Measurements from ENCODE around the gene CDH4.

The CDH4 gene

GRCh38 chr20:61499859-61500554, 247.9 kb downstream of the CDH4 start:
- no peak for DNase-seq

DNA sequence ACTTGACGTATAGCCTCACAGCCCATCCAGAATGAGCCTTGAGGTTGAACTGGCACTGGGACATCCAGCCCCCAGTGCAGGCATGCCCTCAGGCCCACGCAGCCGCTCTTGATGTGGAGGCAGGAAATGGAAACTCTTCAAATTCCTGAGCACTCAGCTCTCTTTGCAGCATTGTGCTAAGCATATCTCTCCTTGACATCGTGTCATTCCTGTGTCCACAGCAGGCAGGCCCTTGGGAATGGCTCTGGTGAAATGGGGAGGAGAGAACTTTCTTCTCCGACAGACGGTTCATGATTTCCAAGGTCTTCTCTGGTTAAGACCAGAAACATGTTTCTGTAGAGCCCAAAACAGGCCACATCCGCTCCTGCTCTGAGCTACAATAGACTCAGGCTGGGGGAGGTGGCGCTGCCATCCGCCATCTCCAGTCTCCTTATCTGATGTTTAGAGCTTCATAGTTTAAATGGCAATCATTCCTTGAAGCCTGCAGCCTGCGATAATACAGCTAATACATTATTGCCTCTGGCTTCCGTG, 248.8 kb downstream of the CDH4 start:
- DNase-seq, result peak; percentile 13

- no peak for DNase-seq
These were observed 250.4 kb downstream of the CDH4 start for GRCh38 chr20:61502433-61502832.

GRCh38 chr20:61503106-61503505, 251.0 kb downstream of the CDH4 start:
- no peak for DNase-seq

GRCh38 chr20:61505508-61505907, 253.4 kb downstream of the CDH4 start:
- DNase-seq, result no peak

DNA sequence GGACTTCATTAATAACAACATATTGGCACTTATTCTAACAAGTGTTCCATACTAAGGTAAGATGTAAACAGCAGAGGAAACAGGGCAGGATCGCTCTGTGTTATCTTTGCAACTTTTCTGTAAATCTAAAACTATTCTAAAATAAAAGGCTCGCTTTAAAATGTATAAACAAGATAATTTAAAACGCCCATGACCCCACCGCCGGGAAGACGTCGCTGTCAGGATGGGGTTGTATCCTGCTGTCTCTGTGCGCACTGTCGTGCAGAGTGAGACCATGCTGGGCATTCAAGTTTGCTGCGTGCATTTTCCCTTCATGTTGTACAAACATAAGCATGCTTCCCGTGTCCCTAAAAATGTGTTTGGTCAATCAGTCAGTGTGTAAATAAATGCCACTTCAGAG, 255.7 kb downstream of the CDH4 start:
- DNase-seq, result no peak

GRCh38 chr20:61508301-61509096, 256.4 kb downstream of the CDH4 start:
- DNase-seq, result no peak

GRCh38 chr20:61510778-61511330, 258.8 kb downstream of the CDH4 start:
- DNase-seq, result no peak

DNA sequence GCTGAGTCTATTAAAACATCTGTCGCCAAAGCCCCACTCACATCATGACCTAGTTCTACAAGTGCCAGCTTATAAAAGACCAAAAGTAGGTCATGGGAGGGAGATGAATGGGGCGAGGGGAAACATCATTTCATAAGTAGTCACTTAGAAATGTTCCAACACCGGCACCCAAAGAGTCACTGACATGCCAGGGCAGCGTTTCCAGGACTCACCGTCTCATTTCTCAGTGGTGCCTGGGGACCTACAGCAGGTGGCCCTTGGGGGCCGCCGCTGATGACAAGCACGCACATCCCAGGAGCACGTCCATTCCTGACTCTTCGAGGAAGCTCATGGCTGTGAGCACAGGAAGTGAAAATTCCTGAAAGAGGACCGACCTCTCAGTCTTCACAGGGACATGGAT, 260.4 kb downstream of the CDH4 start:
- DNase-seq, result no peak

DNA sequence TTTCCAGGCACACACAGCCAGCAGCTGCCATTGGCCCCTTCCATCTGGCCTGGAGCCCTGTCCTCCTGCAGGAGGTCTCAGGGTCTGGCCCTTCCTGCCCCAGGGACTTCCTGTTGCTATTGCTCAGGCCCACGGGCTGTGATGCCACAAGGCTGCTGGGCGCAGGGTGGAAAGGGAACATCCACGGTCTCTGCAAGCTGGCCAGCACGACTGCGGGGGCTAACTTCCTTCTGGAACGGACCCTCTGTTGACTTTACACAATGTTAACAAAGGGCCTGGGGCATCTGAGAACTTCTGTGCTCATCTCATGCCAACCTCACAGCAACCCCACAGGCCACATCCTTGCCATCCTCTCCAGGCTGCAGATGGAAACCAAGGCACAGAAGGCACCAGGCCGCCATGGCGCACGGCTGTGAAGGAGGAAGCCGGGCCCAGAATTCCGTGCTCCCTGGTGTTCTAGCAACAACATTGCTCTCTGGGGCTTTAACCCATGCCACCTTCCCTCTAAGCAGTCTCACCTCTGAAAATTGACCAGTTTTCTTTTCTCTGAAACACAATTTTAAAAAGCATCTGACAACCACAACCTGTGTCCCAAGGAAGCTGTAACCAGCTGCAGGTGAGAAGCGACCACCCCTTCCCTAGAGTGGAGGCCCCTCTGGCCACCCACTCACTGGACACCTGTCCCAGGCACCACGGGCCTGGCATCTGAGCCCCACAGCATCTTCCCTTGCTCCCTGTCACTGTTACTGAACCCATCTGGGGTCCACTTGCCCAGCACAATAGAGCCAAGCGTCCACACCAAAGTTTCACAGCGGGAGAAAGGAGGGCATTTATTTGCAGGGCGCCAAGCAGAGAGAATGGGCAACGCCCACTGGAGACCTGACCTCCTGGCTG, 261.3 kb downstream of the CDH4 start:
- no peak for DNase-seq

GRCh38 chr20:61514018-61514365, 261.9 kb downstream of the CDH4 start:
- DNase-seq, result no peak

DNA sequence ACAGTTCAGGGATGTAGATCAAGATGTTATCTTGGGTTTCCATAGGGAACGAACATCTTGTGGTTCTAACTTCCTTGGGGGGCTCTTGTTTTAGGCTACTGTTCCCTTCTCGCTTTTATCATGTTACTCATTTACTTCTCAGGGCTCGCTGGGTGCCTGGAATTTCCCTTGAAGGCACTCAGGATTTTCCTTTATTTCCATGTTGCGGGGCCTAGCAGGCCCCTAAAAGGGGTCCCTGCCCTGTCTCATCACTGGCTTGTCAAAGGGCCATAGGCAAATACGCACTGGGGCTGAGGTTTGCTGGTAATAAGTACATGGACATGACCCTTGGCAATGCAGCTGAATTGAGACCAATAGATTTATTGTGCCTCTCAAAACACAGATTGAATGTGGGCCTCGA, 262.3 kb downstream of the CDH4 start:
- DNase-seq, result no peak

- DNase-seq, result no peak
These were observed 262.9 kb downstream of the CDH4 start for GRCh38 chr20:61514805-61515505.

- no peak for DNase-seq
These were observed 263.9 kb downstream of the CDH4 start for GRCh38 chr20:61515922-61516321.

DNA sequence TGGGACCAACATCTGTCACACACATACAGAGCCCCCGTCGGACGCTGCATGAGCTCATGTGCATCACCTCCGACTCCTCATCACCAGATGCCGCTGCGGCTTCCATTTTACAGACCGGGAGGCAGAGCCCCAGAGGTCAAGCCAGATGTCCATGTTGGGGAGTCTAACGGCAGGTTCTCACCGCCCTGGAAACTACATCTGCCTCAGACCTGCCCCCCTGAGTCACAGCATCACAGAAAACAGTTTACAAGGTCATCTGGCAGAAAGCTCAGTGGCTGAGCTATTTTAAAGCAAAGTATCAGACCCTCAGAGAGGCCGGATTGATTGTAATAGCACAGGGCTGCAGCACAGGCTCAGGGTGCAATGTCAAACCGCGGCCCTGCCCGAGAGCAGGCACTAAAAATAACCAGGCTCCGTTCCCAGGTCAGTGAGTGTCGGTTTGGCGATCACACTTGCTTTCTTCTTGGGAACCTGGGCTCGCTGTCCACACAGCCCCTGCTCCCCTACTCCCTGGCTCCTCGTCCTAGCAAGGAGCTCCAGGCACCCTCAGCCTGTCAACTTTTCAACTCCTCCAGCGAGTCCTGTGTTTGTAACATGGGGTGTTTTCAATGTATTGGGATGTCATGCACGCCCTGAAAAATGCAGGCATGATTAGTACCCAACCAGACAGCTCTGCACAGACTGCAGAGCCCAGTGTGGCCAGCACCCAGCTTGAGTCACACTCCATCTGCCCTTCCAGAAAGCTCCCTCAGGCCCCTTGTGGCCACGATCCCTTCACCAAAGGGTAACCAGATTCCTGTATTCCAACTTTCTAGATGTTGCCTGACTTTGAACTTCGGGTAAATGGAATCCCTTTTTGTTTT, 264.5 kb downstream of the CDH4 start:
- no peak for DNase-seq

DNA sequence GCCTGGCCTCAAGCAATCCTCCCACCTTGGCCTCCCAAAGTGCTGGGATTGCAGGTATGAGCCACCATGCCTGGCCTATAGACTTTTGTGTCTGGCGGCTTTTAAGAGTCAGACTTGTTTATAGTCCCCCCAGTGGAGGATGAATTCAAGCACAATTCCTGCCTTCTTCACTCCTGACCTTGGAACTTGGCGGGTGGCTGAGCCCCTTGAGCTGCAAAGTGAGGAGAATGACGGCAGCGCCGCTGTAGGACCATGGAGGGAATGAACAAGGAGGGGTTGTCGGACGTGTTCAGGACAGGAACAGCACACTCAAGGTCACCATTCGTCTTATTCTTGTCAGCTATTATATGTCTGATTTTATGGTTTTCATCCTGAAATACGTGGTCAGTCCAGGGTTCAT, 265.4 kb downstream of the CDH4 start:
- DNase-seq, result no peak

DNA sequence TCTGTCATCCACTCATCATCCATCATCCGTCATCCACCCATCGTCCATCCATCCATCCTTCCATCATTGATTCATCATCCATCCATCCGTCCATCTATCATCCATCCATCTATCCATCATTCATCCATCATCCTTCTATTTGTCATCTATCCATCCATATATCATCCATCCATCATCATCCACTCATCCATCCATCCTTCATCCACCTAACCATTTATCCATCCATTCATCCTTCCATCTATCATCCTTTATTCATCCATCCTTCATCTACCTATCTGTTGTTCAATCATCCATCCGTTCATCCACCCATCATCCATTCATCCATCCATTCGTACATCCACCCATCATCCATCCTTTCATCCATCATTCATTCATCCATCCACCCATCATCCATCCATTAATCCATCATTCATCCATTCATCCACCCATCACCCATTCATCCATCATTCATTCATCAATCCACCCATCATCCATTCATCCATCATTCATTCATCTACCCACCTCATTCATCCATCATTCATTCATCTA, 266.4 kb downstream of the CDH4 start:
- no peak for DNase-seq

DNA sequence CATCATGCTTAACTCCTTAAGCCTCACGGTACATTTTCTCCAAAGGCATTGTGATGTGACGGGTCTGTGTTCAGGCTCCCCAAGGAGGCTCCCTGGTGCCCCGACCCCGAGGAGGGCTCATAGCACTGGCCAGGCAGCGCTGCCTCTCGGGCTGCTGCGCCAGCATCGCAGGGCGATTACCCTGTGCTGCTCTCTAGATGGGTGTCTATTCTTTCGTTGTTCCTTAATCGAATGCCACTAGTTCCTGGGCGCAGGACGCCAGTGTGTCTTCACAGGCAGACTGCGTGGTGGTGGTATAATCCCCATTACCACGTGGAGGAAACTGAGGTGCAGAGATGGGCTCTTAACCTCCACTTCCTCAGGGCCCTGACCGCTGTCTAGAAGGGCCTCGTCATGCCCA, 267.4 kb downstream of the CDH4 start:
- DNase-seq, result no peak

GRCh38 chr20:61520076-61520892, 268.2 kb downstream of the CDH4 start:
- no peak for DNase-seq

DNA sequence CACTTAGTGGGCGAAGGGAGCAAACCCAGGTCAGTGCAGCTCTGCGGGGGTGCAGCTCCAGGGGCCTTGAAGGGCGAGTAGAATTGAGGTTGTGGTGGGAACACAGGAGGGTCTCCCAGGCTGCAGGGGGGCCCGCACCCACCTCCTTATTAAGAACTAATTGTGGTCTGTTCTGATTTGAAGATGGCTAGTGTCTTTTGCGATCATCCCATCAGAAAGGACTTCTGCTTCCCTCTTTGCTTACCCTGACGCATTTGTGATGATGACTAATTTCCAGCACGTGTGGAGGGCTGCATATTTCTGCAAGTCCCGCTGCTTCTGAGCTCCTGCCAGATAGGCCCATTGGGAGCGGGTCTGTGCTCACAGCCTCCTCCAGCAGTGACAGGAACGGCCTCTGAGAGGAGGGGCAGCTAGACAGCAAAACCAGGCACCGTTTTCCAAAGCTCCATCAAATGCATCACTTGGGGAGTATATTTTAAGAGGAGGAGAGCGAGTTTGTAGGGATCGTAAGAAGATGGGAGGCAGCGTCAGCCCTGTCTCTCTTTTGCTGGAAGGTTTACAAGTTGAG, 268.9 kb downstream of the CDH4 start:
- DNase-seq, result no peak
